ENCODE data around the gene GOLGA6C. TPM values are rescaled to one million over a fixed set of nuclear protein-coding genes. Genes with fewer than 3 reads are reported as not detected.

GOLGA6C gene
- total RNA-seq, 4 donors from 2014 or later, result not detected

GRCh38 chr15:75230016-75230343 is 28.2 kb upstream of the GOLGA6C start:
- WGBS, result 72% methylated on average over 2 of the region's 2 CpGs
- peaks cover 30% of the 10 kb centered on the region for H3K27me3 ChIP-seq
- no peak overlapping the region for H3K27ac ChIP-seq
- no peak for TF ChIP-seq EP300 (IDR thresholded peaks at IDR 0.05)
- no peak for TF ChIP-seq POLR2A (IDR thresholded peaks at IDR 0.05)
- no peak for TF ChIP-seq CTCF (IDR thresholded peaks at IDR 0.05)
- TF ChIP-seq POLR2AphosphoS5 (IDR thresholded peaks at IDR 0.05), result no peak
- H3K4me3 ChIP-seq, result no peak overlapping the region
- no peaks in the 10 kb centered on the region for H3K36me3 ChIP-seq
- no peak for DNase-seq (ENCODE audit: low spot score in 2 of 2)
- no peaks in the 10 kb centered on the region for H3K4me1 ChIP-seq
- no peaks in the 10 kb centered on the region for H3K9me3 ChIP-seq

- H3K36me3 ChIP-seq, result no peaks in the 10 kb centered on the region
- no peaks in the 10 kb centered on the region for H3K4me1 ChIP-seq
- peaks cover 34% of the 10 kb centered on the region for H3K27me3 ChIP-seq
- H3K27ac ChIP-seq, result no peak overlapping the region
- H3K4me3 ChIP-seq, result no peak overlapping the region
- WGBS, result 86% methylated on average over 14 of the region's 16 CpGs
- peak in 1 of 2 donors; percentile 34 for DNase-seq (ENCODE audit: low spot score in 2 of 2)
- no peaks in the 10 kb centered on the region for H3K9me3 ChIP-seq
- TF ChIP-seq POLR2A (IDR thresholded peaks at IDR 0.05) (no peak), POLR2AphosphoS5 (IDR thresholded peaks at IDR 0.05) (no peak), CTCF (IDR thresholded peaks at IDR 0.05) (no peak), EP300 (IDR thresholded peaks at IDR 0.05) (no peak)
Observed at GRCh38 chr15:75230551-75231371, 27.4 kb upstream of the GOLGA6C start.

GRCh38 chr15:75231836-75232235 is 26.3 kb upstream of the GOLGA6C start:
- no peaks in the 10 kb centered on the region for H3K36me3 ChIP-seq
- H3K4me1 ChIP-seq, result no peaks in the 10 kb centered on the region
- DNase-seq (ENCODE audit: low spot score in 2 of 2), result no peak
- no peak overlapping the region for H3K4me3 ChIP-seq
- TF ChIP-seq EP300 (IDR thresholded peaks at IDR 0.05) (no peak), POLR2AphosphoS5 (IDR thresholded peaks at IDR 0.05) (no peak), CTCF (IDR thresholded peaks at IDR 0.05) (no peak), POLR2A (IDR thresholded peaks at IDR 0.05) (no peak)
- H3K27me3 ChIP-seq, result peaks cover 39% of the 10 kb centered on the region
- 75% methylated on average over 4 of the region's 4 CpGs for WGBS
- no peak overlapping the region for H3K27ac ChIP-seq
- no peaks in the 10 kb centered on the region for H3K9me3 ChIP-seq

GRCh38 chr15:75232252-75232813 is 25.8 kb upstream of the GOLGA6C start:
- H3K27ac ChIP-seq, result no peak overlapping the region
- peak in 1 of 2 donors; percentile 28 for DNase-seq (ENCODE audit: low spot score in 2 of 2)
- no peaks in the 10 kb centered on the region for H3K4me1 ChIP-seq
- no peak overlapping the region for H3K4me3 ChIP-seq
- H3K36me3 ChIP-seq, result no peaks in the 10 kb centered on the region
- H3K27me3 ChIP-seq, result peaks cover 42% of the 10 kb centered on the region
- TF ChIP-seq POLR2AphosphoS5 (IDR thresholded peaks at IDR 0.05) (no peak), CTCF (IDR thresholded peaks at IDR 0.05) (no peak), POLR2A (IDR thresholded peaks at IDR 0.05) (no peak), EP300 (IDR thresholded peaks at IDR 0.05) (no peak)
- WGBS, result 90% methylated on average over 12 of the region's 12 CpGs
- no peaks in the 10 kb centered on the region for H3K9me3 ChIP-seq

- Histone ChIP-seq H3K4me1 (no peaks in the 10 kb centered on the region), H3K9me3 (no peaks in the 10 kb centered on the region), H3K36me3 (no peaks in the 10 kb centered on the region), H3K4me3 (no peak overlapping the region), H3K27ac (no peak overlapping the region), H3K27me3 (peaks cover 46% of the 10 kb centered on the region)
- no peak for TF ChIP-seq POLR2AphosphoS5 (IDR thresholded peaks at IDR 0.05)
- TF ChIP-seq CTCF (IDR thresholded peaks at IDR 0.05), result no peak
- no peak for TF ChIP-seq POLR2A (IDR thresholded peaks at IDR 0.05)
- no peak for TF ChIP-seq EP300 (IDR thresholded peaks at IDR 0.05)
- peak in 1 of 2 donors; percentile 49 for DNase-seq (ENCODE audit: low spot score in 2 of 2)
- 90% methylated on average over 14 of the region's 17 CpGs for WGBS
Observed at GRCh38 chr15:75232826-75233503, 25.2 kb upstream of the GOLGA6C start.
